Sigmoid colon (tissue), 7 donors: Measurements from ENCODE around the gene TAF11. TPM values are rescaled to one million over a fixed set of nuclear protein-coding genes. Genes with fewer than 3 reads are reported as not detected.
"Not testable (repeated sequence)": the region's sequence is repeated elsewhere in the genome, so short reads cannot be mapped to it uniquely, and the experiment has no call there.

Experiments
- DNase-seq: peaks from one replicate; pipeline ENCODE4 v3.0.0-alpha.2; 2019
- H3K27ac ChIP-seq, 4 donors: fragments of 200-600 bp; sonication (generic); one replicate each; pipeline ENCODE4 v1.5.1; 2016 to 2019; ENCODE audit warnings: mild to moderate bottlenecking in 1 of 4
- H3K27me3 ChIP-seq, 3 donors: fragments of 200-600 bp; sonication (generic); one replicate each; pipeline ENCODE4 v1.5.1; 2019; ENCODE audit warnings: mild to moderate bottlenecking in 1 of 3
- H3K36me3 ChIP-seq, 4 donors: fragments of 200-600 bp; sonication (generic); one replicate each; pipeline ENCODE4 v1.5.1; 2016 to 2019
- H3K4me1 ChIP-seq, 4 donors: fragments of 200-600 bp; sonication (generic); one replicate each; pipeline ENCODE4 v1.5.1; 2017 to 2019
- H3K4me3 ChIP-seq, 4 donors: fragments of 200-600 bp; sonication (generic); one replicate each; pipeline ENCODE4 v1.5.1; 2017 to 2019; ENCODE audit warnings: mild to moderate bottlenecking in 2 of 4, moderate library complexity in 1 of 4
- H3K9me3 ChIP-seq, 4 donors: fragments of 200-600 bp in 3 of 4; sonication (generic) in 3 of 4; one replicate each; pipeline versions ENCODE4 v1.5.1 to v1.6.1; 2013 to 2019
- EP300 ChIP-seq, 4 donors: sonication (generic); formaldehyde crosslinking; IDR thresholded peaks; one replicate each; pipeline ENCODE4 v1.6.1; 2017; ENCODE audit warnings: antibody characterized with exemption in 4 of 4
- POLR2A ChIP-seq, 2 donors: fragments of 450-650 bp; IDR thresholded peaks; one replicate each; pipeline ENCODE4 v1.6.1; 2016; ENCODE audit warnings: antibody characterized with exemption in 2 of 2, mild to moderate bottlenecking in 2 of 2, moderate library complexity in 2 of 2
- POLR2AphosphoS5 ChIP-seq, 4 donors: sonication (generic); formaldehyde crosslinking; IDR thresholded peaks; one replicate each; pipeline ENCODE4 v1.6.1; 2017; ENCODE audit warnings: antibody characterized with exemption in 4 of 4
- WGBS, 2 donors: extraction: QIAGEN DNeasy Blood & Tissue Kit; methylation state at CpG; one replicate each; pipeline ENCODE4 v1.1.7; 2013; 5-methylcytosine and 5-hydroxymethylcytosine counted together
- intact Hi-C: fragments of 100-400 bp; cut with DNase I; formaldehyde crosslinking; loops from one replicate; pipeline ENCODE4 v1.15.1; 2023
- polyA plus RNA-seq, 3 donors: library from polyadenylated mRNA; stranded (reverse); fragments of 200-250 nt; gene quantifications; one replicate each; pipeline ENCODE4 v1.2.3, GENCODE V29; 2013
- total RNA-seq, 4 donors: library from RNA; depleted of rRNA; stranded (reverse); fragments of >200 nt; gene quantifications; one replicate each; pipeline ENCODE4 v1.1.0, GENCODE V29; 2016
- TF ChIP-seq, protein P1 (sequence below), 4 experiments: fragments of 450-650 bp in 3 of 4; fragments of 200-600 bp in 1 of 4; IDR thresholded peaks; one replicate each; pipeline ENCODE4 v1.5.1; 2016 to 2019; ENCODE audit warnings: antibody characterized with exemption in 4 of 4, mild to moderate bottlenecking in 3 of 4, moderate library complexity in 2 of 4
- donor health status: healthy with polysubstance abuse.
- donor health status: Bipolar disorder and iron deficiency.
- donor health status: healthy.

The TAF11 gene
- total and polyA plus RNA-seq, 7 donors, result 31.0 to 47.9 (median 34.0) TPM

- TF ChIP-seq POLR2A (IDR thresholded peaks at IDR 0.05) (no peak), POLR2AphosphoS5 (IDR thresholded peaks at IDR 0.05) (no peak), EP300 (IDR thresholded peaks at IDR 0.05) (no peak)
- TF ChIP-seq, protein P1, sequence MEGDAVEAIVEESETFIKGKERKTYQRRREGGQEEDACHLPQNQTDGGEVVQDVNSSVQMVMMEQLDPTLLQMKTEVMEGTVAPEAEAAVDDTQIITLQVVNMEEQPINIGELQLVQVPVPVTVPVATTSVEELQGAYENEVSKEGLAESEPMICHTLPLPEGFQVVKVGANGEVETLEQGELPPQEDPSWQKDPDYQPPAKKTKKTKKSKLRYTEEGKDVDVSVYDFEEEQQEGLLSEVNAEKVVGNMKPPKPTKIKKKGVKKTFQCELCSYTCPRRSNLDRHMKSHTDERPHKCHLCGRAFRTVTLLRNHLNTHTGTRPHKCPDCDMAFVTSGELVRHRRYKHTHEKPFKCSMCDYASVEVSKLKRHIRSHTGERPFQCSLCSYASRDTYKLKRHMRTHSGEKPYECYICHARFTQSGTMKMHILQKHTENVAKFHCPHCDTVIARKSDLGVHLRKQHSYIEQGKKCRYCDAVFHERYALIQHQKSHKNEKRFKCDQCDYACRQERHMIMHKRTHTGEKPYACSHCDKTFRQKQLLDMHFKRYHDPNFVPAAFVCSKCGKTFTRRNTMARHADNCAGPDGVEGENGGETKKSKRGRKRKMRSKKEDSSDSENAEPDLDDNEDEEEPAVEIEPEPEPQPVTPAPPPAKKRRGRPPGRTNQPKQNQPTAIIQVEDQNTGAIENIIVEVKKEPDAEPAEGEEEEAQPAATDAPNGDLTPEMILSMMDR (IDR thresholded peaks at IDR 0.05), result no peak
- DNase-seq, result no peak
- Histone ChIP-seq H3K4me3 (no peak overlapping the region), H3K9me3 (no peaks in the 10 kb centered on the region), H3K27ac (no peak overlapping the region), H3K36me3 (peaks cover 20 to 68% (median 35%) of the 10 kb centered on the region in 4 donors), H3K4me1 (no peaks in the 10 kb centered on the region), H3K27me3 (no peaks in the 10 kb centered on the region)
- intact Hi-C loops, result no loop called here
- 95% methylated on average over 7 of the region's 7 CpGs for WGBS, 2 donors
Measured at GRCh38 chr6:34858681-34859080, 29.2 kb downstream of the TAF11 start.

- no peaks in the 10 kb centered on the region for H3K9me3 ChIP-seq
- H3K36me3 ChIP-seq, result peaks cover 20 to 79% (median 38%) of the 10 kb centered on the region in 4 donors
- no peaks in the 10 kb centered on the region for H3K27me3 ChIP-seq
- DNase-seq, result no peak
- intact Hi-C loops, result no loop called here
- no peak overlapping the region for H3K27ac ChIP-seq
- TF ChIP-seq, protein P1 (IDR thresholded peaks at IDR 0.05), result no peak
- TF ChIP-seq POLR2A (IDR thresholded peaks at IDR 0.05) (no peak), EP300 (IDR thresholded peaks at IDR 0.05) (no peak), POLR2AphosphoS5 (IDR thresholded peaks at IDR 0.05) (no peak)
- no peak overlapping the region for H3K4me3 ChIP-seq
- H3K4me1 ChIP-seq, result no peaks in the 10 kb centered on the region
- 87 to 91% methylated on average over 7 of the region's 7 CpGs for WGBS, 2 donors
Measured at GRCh38 chr6:34855463-34855862, 32.4 kb downstream of the TAF11 start.

DNA sequence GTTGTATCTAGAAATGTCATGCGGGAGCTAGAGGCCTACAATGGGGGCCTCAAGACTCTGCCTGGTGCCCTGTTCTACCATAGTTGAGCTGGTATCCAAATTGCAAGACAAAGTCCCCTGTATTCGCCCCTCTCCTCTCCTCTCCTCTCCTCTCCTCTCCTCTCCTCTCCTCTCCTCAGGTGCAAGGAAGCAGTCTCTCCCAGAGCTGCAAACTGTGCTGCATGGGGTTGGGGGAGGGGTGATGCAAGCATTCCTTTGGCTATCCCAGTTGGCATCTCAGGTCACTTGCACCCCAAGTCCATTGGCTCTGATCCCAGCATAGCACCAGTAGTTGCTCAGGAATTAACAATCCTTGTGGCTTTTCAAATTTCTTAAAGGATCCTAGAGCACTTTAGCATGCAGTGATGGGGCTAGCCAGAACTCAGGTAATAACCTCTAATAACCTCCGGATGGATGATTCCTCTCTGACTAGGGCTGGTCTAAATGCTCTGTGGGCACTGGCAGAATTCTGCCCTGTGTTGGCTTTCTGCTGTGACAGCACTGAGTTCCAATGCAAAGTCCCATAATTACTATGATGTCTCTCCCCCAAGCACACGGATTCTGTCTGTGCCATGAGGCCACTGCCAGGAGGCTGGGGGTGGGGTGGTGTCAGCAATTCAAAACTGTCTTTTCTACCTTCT is 35.3 kb downstream of the TAF11 start:
- no peak for DNase-seq
- H3K27me3 ChIP-seq, result no peaks in the 10 kb centered on the region
- H3K9me3 ChIP-seq, result no peaks in the 10 kb centered on the region
- no peaks in the 10 kb centered on the region for H3K4me1 ChIP-seq
- no peak overlapping the region for H3K27ac ChIP-seq
- TF ChIP-seq POLR2A (IDR thresholded peaks at IDR 0.05), result no peak
- no peak for TF ChIP-seq EP300 (IDR thresholded peaks at IDR 0.05)
- TF ChIP-seq, protein P1 (IDR thresholded peaks at IDR 0.05), result no peak
- no peak for TF ChIP-seq POLR2AphosphoS5 (IDR thresholded peaks at IDR 0.05)
- peaks cover 8 to 53% (median 20%) of the 10 kb centered on the region in 4 donors for H3K36me3 ChIP-seq
- 89 to 91% methylated on average over 4 of the region's 4 CpGs for WGBS, 2 donors
- intact Hi-C loops, result no loop called here
- H3K4me3 ChIP-seq, result no peak overlapping the region

- Histone ChIP-seq H3K4me1 (no peaks in the 10 kb centered on the region), H3K36me3 (peaks cover 0 to 41% (median 8%) of the 10 kb centered on the region in 4 donors), H3K27ac (no peak overlapping the region), H3K9me3 (no peaks in the 10 kb centered on the region), H3K27me3 (no peaks in the 10 kb centered on the region), H3K4me3 (no peak overlapping the region)
- no peak for DNase-seq
- TF ChIP-seq POLR2AphosphoS5 (IDR thresholded peaks at IDR 0.05) (no peak), EP300 (IDR thresholded peaks at IDR 0.05) (no peak), POLR2A (IDR thresholded peaks at IDR 0.05) (no peak)
- TF ChIP-seq, protein P1 (IDR thresholded peaks at IDR 0.05), result no peak
- 96% methylated on average over 1 of the region's 1 CpG for WGBS, 2 donors
- intact Hi-C loops, result no loop called here
Measured at GRCh38 chr6:34851361-34851760, 36.5 kb downstream of the TAF11 start.

DNA sequence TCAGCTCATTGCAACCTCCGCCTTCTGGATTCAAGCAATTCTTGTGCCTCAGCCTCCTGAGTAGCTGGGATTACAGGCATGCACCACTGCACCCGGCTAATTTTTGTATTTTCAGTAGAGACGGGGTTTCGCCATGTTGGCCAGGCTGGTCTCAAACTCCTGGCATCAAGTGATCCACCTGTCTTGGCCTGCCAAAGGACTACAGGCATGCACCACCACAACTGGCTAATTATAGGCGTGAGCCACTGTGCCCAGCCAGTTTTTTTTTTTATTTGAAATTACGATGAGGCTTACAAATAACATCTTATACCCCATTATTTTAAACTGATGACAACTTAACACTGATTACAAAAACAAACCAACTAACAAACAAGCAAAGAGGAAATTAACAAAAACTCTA is 38.8 kb downstream of the TAF11 start:
- H3K4me1 ChIP-seq, H3K4me3 ChIP-seq, DNase-seq, H3K9me3 ChIP-seq, H3K27me3 ChIP-seq, intact Hi-C loops, H3K27ac ChIP-seq: not testable (repeated sequence)
- H3K36me3 ChIP-seq, result peaks cover 0 to 29% (median 3%) of the 10 kb centered on the region in 4 donors
- 94 to 97% methylated on average over 6 of the region's 6 CpGs for WGBS, 2 donors
